Right lobe of liver (tissue), 6 donors: ENCODE measurements around the gene DNAH2. TPM values are rescaled to one million over a fixed set of nuclear protein-coding genes. Genes with fewer than 3 reads are reported as not detected.

Source experiments
- ATAC-seq, 4 donors: fragments of 200-7000 bp; cut with Tn5 transposase; one replicate each; pipeline ENCODE4 v1.9.1; 2020; ENCODE audit warnings: mild to moderate bottlenecking in 4 of 4, moderate library complexity in 4 of 4
- DNase-seq, 3 donors: peaks; one replicate each; pipeline ENCODE4 v3.0.0-alpha.2; 2020
- H3K27ac ChIP-seq, 3 donors: fragments of 200-600 bp; one replicate each; pipeline ENCODE4 v1.8.0; 2022
- H3K27me3 ChIP-seq, 2 donors: fragments of 200-600 bp; one replicate each; pipeline ENCODE4 v1.8.0; 2022
- H3K36me3 ChIP-seq, 4 donors: fragments of 200-600 bp; sonication (generic) in 1 of 4; one replicate each; pipeline versions ENCODE4 v1.5.1 to v1.8.0; 2017 to 2022; ENCODE audit warnings: control low read depth in 1 of 4
- H3K4me1 ChIP-seq, 4 donors: fragments of 200-600 bp; sonication (generic) in 1 of 4; one replicate each; pipeline versions ENCODE4 v1.5.1 to v1.8.0; 2017 to 2022; ENCODE audit warnings: control low read depth in 1 of 4
- H3K4me3 ChIP-seq, 3 donors: fragments of 200-600 bp; one replicate each; pipeline ENCODE4 v1.8.0; 2022
- H3K9me3 ChIP-seq, 4 donors: fragments of 200-600 bp; sonication (generic) in 1 of 4; one replicate each; pipeline versions ENCODE4 v1.5.1 to v1.8.0; 2017 to 2022; ENCODE audit warnings: control low read depth in 1 of 4
- CTCF ChIP-seq, 4 donors: fragments of 200-600 bp in 3 of 4; fragments of 450-650 bp in 1 of 4; IDR thresholded peaks; one replicate each; pipeline versions ENCODE4 v1.5.1 to v1.8.0; 2016 to 2022; ENCODE audit warnings: antibody characterized with exemption in 4 of 4, mild to moderate bottlenecking in 2 of 4
- POLR2A ChIP-seq: fragments of 450-650 bp; IDR thresholded peaks from one replicate; pipeline ENCODE4 v1.6.1; 2017; ENCODE audit warnings: antibody characterized with exemption, mild to moderate bottlenecking
- WGBS: methylation state at CpG from one replicate; pipeline ENCODE4 v1.1.6; 2018; ENCODE audit warnings: low coverage, low lambda C conversion rate; ENCODE audit not compliant: insufficient coverage; ENCODE audit errors: missing lambda C conversion rate; 5-methylcytosine and 5-hydroxymethylcytosine counted together
- intact Hi-C, 2 donors: fragments of 100-400 bp; cut with DNase I; formaldehyde crosslinking; loops; one replicate each; pipeline versions ENCODE4 v1.11.2 to v1.14.1; 2022
- total RNA-seq, 6 experiments: library from RNA; depleted of rRNA in 2 of 6; stranded (reverse); fragments of >200 nt in 2 of 6; fragmentation: NEBNext Ultra II Directional in 3 of 6; extraction: Animal tissue kit (Norgen Biotek cat#: 25700) in 3 of 6; gene quantifications; one replicate each; pipeline versions ENCODE4 v1.1.0 to v1.2.4, GENCODE V29; 2016 to 2023
- donor health status: DM: no; HTN: yes; CAD: no.
- donor health status: DM: no; HTN: no; CAD: no.
- donor health status: DM: no; HTN: no; CAD: no.
- donor health status: DM: no; HTN: yes; CAD: no.
- donor health status: DM: no; HTN: yes; CAD: no.

DNAH2 gene
- total RNA-seq, 6 experiments from 2014 or later, result 0.12 to 0.38 (median 0.27) TPM

GRCh38 chr17:7875804-7876370 lies 158.3 kb downstream of the DNAH2 start:
- TF ChIP-seq POLR2A (no peak), CTCF (IDR thresholded peaks at IDR 0.05) (no peak)
- no peak overlapping the region for H3K4me3 ChIP-seq
- no peaks in the 10 kb centered on the region for H3K36me3 ChIP-seq
- no peak for DNase-seq
- H3K27ac ChIP-seq, result no peak overlapping the region
- H3K27me3 ChIP-seq, result no peaks in the 10 kb centered on the region
- no peaks in the 10 kb centered on the region for H3K4me1 ChIP-seq
- 75% methylated on average over 2 of the region's 2 CpGs for WGBS
- no peak for ATAC-seq
- intact Hi-C loops, result no loop called here
- H3K9me3 ChIP-seq, result no peaks in the 10 kb centered on the region

GRCh38 chr17:7878234-7878633 lies 160.7 kb downstream of the DNAH2 start:
- Histone ChIP-seq H3K4me3 (no peak overlapping the region), H3K4me1 (no peaks in the 10 kb centered on the region), H3K36me3 (no peaks in the 10 kb centered on the region), H3K9me3 (no peaks in the 10 kb centered on the region), H3K27ac (no peak overlapping the region), H3K27me3 (no peaks in the 10 kb centered on the region)
- DNase-seq, result no peak
- no peak for TF ChIP-seq POLR2A
- no peak for TF ChIP-seq CTCF (IDR thresholded peaks at IDR 0.05)
- intact Hi-C loops, result no loop called here
- 100% methylated on average over 2 of the region's 7 CpGs for WGBS
- no peak for ATAC-seq

- Histone ChIP-seq H3K9me3 (no peaks in the 10 kb centered on the region), H3K27ac (no peak overlapping the region), H3K27me3 (no peaks in the 10 kb centered on the region), H3K4me1 (no peaks in the 10 kb centered on the region), H3K4me3 (no peak overlapping the region), H3K36me3 (no peaks in the 10 kb centered on the region)
- no peak for TF ChIP-seq CTCF (IDR thresholded peaks at IDR 0.05)
- TF ChIP-seq POLR2A, result no peak
- DNase-seq (no peak), ATAC-seq (no peak)
- intact Hi-C loops, result no loop called here
- 68% methylated on average over 3 of the region's 3 CpGs for whole genome bisulfite sequencing
These were observed 162.7 kb downstream of the DNAH2 start for GRCh38 chr17:7880076-7880868.

GRCh38 chr17:7881276-7882054 lies 163.9 kb downstream of the DNAH2 start:
- DNase-seq (no peak), ATAC-seq (no peak)
- no peak overlapping the region for H3K27ac ChIP-seq
- WGBS, result 54% methylated on average over 6 of the region's 7 CpGs
- no peak overlapping the region for H3K4me3 ChIP-seq
- H3K4me1 ChIP-seq, result peaks cover 0 to 11% (median 6%) of the 10 kb centered on the region in 4 donors
- no peaks in the 10 kb centered on the region for H3K36me3 ChIP-seq
- H3K27me3 ChIP-seq, result no peaks in the 10 kb centered on the region
- no peak for TF ChIP-seq CTCF (IDR thresholded peaks at IDR 0.05)
- TF ChIP-seq POLR2A, result no peak
- no peaks in the 10 kb centered on the region for H3K9me3 ChIP-seq
- intact Hi-C loops, result no loop called here
